HuH-7 (cell line): ENCODE measurements around the gene SFN.
"Not testable (repeated sequence)": the region's sequence is repeated elsewhere in the genome, so short reads cannot be mapped to it uniquely, and the experiment has no call there.

Experiments
- DNase-seq: peaks from one replicate; pipeline ENCODE4 v3.0.0; 2011; ENCODE audit warnings: low spot score

SFN gene

GRCh38 chr1:26862781-26863684 is at the start of gene SFN:
TSS of gene SFN (plus strand) at chr1:26863149. CDS start at chr1:26863213, 64 bp downstream.
- DNase-seq: peak; percentile 57

- DNase-seq: no peak
Observed at GRCh38 chr1:26814377-26814776, 48.6 kb upstream of the SFN start.

- no peak for DNase-seq
Observed at GRCh38 chr1:26814893-26815292, 48.1 kb upstream of the SFN start.

GRCh38 chr1:26820784-26821269 is 42.1 kb upstream of the SFN start:
- DNase-seq: peak; percentile 55

- DNase-seq: no peak
Observed at GRCh38 chr1:26822737-26823395, 40.1 kb upstream of the SFN start.

GRCh38 chr1:26824731-26825130 is 38.2 kb upstream of the SFN start:
- DNase-seq: no peak

GRCh38 chr1:26826261-26827105 is 36.5 kb upstream of the SFN start, which contains the start of gene ZDHHC18:
TSS of gene ZDHHC18 (plus strand) at chr1:26826688. CDS start at chr1:26826805, 117 bp downstream.
- peak; percentile 80 for DNase-seq

- DNase-seq: no peak
Observed at GRCh38 chr1:26827106-26827604, 35.8 kb upstream of the SFN start.

- DNase-seq: no peak
Observed at GRCh38 chr1:26827663-26828062, 35.3 kb upstream of the SFN start.

- DNase-seq: no peak
Observed at GRCh38 chr1:26828411-26828991, 34.4 kb upstream of the SFN start.

- DNase-seq: no peak
Observed at GRCh38 chr1:26829184-26829911, 33.6 kb upstream of the SFN start.

GRCh38 chr1:26831059-26831458 is 31.9 kb upstream of the SFN start:
- no peak for DNase-seq

- DNase-seq: peak; percentile 72
Observed at GRCh38 chr1:26831546-26832248, 31.3 kb upstream of the SFN start.

- DNase-seq: no peak
Observed at GRCh38 chr1:26832249-26832960, 30.5 kb upstream of the SFN start.

GRCh38 chr1:26833432-26834405 is 29.2 kb upstream of the SFN start:
- no peak for DNase-seq

GRCh38 chr1:26837665-26838064 is 25.3 kb upstream of the SFN start:
- not testable (repeated sequence) for DNase-seq

GRCh38 chr1:26838474-26839338 is 24.2 kb upstream of the SFN start:
- DNase-seq: no peak
